ENCODE measurements around the gene PLD2. TPM values are rescaled to one million over a fixed set of nuclear protein-coding genes. Genes with fewer than 3 reads are reported as not detected.

PLD2 gene
- total RNA-seq, 2 experiments from 2014 or later, result 6.2 to 6.8 TPM

DNA sequence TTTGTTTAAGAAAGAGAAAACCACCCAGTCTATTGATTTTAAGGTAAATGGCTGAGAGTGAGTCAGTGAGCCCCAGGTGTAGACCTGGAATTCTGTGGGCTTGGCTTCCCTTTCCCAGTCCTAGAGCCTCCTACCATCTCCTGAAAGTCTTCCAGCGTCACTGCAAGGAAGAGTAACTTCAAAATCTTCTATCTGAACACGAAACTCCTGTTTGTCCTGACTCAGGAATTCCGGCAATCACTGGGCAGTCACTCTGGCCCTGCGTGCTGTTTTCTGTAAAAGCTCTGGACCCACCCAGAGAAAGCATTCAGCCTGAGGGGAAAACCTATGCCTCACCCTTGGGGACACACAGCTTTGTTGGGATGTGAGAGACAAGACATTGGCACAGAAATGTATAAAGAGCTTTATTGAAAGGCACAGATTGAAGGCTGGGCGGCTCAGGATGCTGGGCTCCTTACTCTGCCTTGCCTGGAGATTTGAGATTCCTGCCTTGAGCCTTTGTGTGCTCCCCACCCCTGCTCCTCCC, 42.1 kb downstream of the PLD2 start:
- ATAC-seq (no peak), DNase-seq (no peak)
- intact Hi-C loops (cut with micrococcal nuclease), result no loop called here
- Mint-ChIP-seq H3K27ac (no peak overlapping the region), H3K4me3 (no peak overlapping the region), H3K27me3 (no peaks in the 10 kb centered on the region), H3K36me3 (ENCODE audit: low read depth) (peaks cover 5% of the 10 kb centered on the region), H3K4me1 (ENCODE audit: low read depth) (peaks cover 17% of the 10 kb centered on the region), H3K9me3 (peaks cover 5% of the 10 kb centered on the region)
- ChIA-PET POLR2A (no interaction called here), CTCF (interaction anchor here (1.5 kb wide), 1 partner anchor 59 kb away, joined by 3 read pairs; no protein-coding TSS in a partner anchor)
- TF ChIP-seq, protein P1, sequence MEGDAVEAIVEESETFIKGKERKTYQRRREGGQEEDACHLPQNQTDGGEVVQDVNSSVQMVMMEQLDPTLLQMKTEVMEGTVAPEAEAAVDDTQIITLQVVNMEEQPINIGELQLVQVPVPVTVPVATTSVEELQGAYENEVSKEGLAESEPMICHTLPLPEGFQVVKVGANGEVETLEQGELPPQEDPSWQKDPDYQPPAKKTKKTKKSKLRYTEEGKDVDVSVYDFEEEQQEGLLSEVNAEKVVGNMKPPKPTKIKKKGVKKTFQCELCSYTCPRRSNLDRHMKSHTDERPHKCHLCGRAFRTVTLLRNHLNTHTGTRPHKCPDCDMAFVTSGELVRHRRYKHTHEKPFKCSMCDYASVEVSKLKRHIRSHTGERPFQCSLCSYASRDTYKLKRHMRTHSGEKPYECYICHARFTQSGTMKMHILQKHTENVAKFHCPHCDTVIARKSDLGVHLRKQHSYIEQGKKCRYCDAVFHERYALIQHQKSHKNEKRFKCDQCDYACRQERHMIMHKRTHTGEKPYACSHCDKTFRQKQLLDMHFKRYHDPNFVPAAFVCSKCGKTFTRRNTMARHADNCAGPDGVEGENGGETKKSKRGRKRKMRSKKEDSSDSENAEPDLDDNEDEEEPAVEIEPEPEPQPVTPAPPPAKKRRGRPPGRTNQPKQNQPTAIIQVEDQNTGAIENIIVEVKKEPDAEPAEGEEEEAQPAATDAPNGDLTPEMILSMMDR (IDR thresholded peaks at IDR 0.05), result no peak

GRCh38 chr17:4850246-4850645, 43.3 kb downstream of the PLD2 start:
- peaks cover 5% of the 10 kb centered on the region for H3K9me3 Mint-ChIP-seq
- ATAC-seq, result no peak
- H3K4me1 Mint-ChIP-seq (ENCODE audit: low read depth), result peaks cover 21% of the 10 kb centered on the region
- intact Hi-C loops (cut with micrococcal nuclease), result no loop called here
- H3K27me3 Mint-ChIP-seq, result no peaks in the 10 kb centered on the region
- no peak overlapping the region for H3K4me3 Mint-ChIP-seq
- TF ChIP-seq, protein P1 (IDR thresholded peaks at IDR 0.05), result no peak
- ChIA-PET CTCF (interaction anchor here (1.5 kb wide), 1 partner anchor 60 kb away, joined by 3 read pairs; no protein-coding TSS in a partner anchor), POLR2A (no interaction called here)
- DNase-seq, result no peak
- H3K27ac Mint-ChIP-seq, result no peak overlapping the region
- H3K36me3 Mint-ChIP-seq (ENCODE audit: low read depth), result peaks cover 9% of the 10 kb centered on the region

DNA sequence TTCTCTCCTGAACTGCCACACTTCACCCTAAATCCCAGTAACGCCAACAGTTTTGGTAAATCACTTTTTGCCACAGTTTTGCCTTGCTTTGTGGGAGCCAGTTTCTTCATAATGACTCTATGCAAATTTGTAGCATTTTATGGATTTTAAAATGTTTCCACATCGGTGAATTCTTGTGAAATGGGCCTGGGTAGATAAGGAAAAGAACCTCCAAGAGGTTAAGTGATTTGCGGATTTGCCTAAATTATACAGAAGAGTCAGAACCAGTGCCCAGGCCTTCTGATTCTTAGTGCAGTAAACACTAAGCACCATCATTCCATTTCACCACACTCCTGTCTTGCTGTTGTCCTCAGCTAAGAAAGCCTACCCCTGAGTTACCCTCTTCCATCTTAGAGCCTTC, 44.1 kb downstream of the PLD2 start:
- ChIA-PET POLR2A (no interaction called here), CTCF (no interaction called here)
- TF ChIP-seq, protein P1 (IDR thresholded peaks at IDR 0.05), result no peak
- intact Hi-C loops (cut with micrococcal nuclease), result no loop called here
- Mint-ChIP-seq H3K27ac (no peak overlapping the region), H3K4me1 (ENCODE audit: low read depth) (peaks cover 21% of the 10 kb centered on the region), H3K4me3 (no peak overlapping the region), H3K9me3 (peaks cover 5% of the 10 kb centered on the region), H3K36me3 (ENCODE audit: low read depth) (peaks cover 9% of the 10 kb centered on the region), H3K27me3 (no peaks in the 10 kb centered on the region)
- ATAC-seq, result no peak
- no peak for DNase-seq

GRCh38 chr17:4852567-4853207, 45.7 kb downstream of the PLD2 start:
- POLR2A ChIA-PET, result no interaction called here
- ATAC-seq (no peak), DNase-seq (peak; percentile 17)
- CTCF ChIA-PET, result no interaction called here
- peaks cover 21% of the 10 kb centered on the region for H3K4me1 Mint-ChIP-seq (ENCODE audit: low read depth)
- peaks cover 5% of the 10 kb centered on the region for H3K9me3 Mint-ChIP-seq
- peak overlapping the region; percentile 21 for H3K27ac Mint-ChIP-seq
- no peaks in the 10 kb centered on the region for H3K27me3 Mint-ChIP-seq
- intact Hi-C loops (cut with micrococcal nuclease), result no loop called here
- TF ChIP-seq, protein P1 (IDR thresholded peaks at IDR 0.05), result no peak
- H3K36me3 Mint-ChIP-seq (ENCODE audit: low read depth), result peaks cover 9% of the 10 kb centered on the region
- H3K4me3 Mint-ChIP-seq, result no peak overlapping the region

DNA sequence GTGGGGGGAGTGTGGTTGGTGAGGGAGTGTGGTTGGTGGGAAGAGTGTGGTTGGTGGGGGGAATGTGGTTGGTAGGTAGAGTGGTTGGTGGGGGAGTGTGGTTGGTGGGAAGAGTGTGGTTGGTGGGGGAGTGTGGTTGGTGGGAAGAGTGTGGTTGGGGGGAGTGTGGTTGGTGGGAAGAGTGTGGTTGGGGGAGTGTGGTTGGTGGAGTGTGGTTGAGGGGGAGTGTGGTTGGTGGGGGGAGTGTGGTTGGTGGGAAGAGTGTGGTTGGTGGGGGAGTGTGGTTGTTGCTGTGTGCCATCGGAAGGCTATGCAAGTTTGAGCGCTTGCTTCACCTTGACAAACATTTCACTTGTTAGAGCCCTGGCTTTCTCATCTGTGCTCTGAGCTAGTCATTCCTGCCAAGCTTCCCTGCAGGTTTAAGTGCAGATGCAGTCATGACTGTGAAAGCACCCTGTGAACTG, 46.3 kb downstream of the PLD2 start:
- POLR2A ChIA-PET, result no interaction called here
- H3K9me3 Mint-ChIP-seq, result peaks cover 5% of the 10 kb centered on the region
- peak overlapping the region; percentile 43 for H3K27ac Mint-ChIP-seq
- peak; percentile 11 for DNase-seq
- intact Hi-C loops (cut with micrococcal nuclease), result no loop called here
- H3K4me3 Mint-ChIP-seq, result no peak overlapping the region
- CTCF ChIA-PET, result no interaction called here
- ATAC-seq, result no peak
- TF ChIP-seq, protein P1 (IDR thresholded peaks at IDR 0.05), result no peak
- no peaks in the 10 kb centered on the region for H3K27me3 Mint-ChIP-seq
- H3K36me3 Mint-ChIP-seq (ENCODE audit: low read depth), result peaks cover 9% of the 10 kb centered on the region
- H3K4me1 Mint-ChIP-seq (ENCODE audit: low read depth), result peaks cover 21% of the 10 kb centered on the region
